Mucosa of rectum (tissue), 2 donors: ENCODE measurements around the gene BCORL1.

Experiments
- H3K27ac ChIP-seq, 2 donors: one replicate each; pipeline ENCODE4 v1.7.0; 2013; ENCODE audit warnings: inconsistent platforms in 2 of 2, low read depth in 2 of 2, low read length in 2 of 2
- H3K27me3 ChIP-seq, 2 donors: one replicate each; pipeline ENCODE4 v1.7.0; 2013; ENCODE audit warnings: low read length in 2 of 2; ENCODE audit not compliant: control insufficient read depth in 2 of 2, insufficient read depth in 2 of 2
- H3K36me3 ChIP-seq, 2 donors: one replicate each; pipeline ENCODE4 v1.7.0; 2013; ENCODE audit warnings: low read length in 2 of 2; ENCODE audit not compliant: control insufficient read depth in 2 of 2, insufficient read depth in 2 of 2
- H3K4me1 ChIP-seq, 2 donors: one replicate each; pipeline ENCODE4 v1.7.0; 2013; ENCODE audit warnings: low read length in 2 of 2, mild to moderate bottlenecking in 1 of 2; ENCODE audit not compliant: control insufficient read depth in 2 of 2, insufficient read depth in 2 of 2
- H3K4me3 ChIP-seq, 2 donors: one replicate each; pipeline ENCODE4 v1.7.0; 2013; ENCODE audit warnings: low read length in 2 of 2
- H3K9ac ChIP-seq, 2 donors: one replicate each; pipeline ENCODE4 v1.7.0; 2013; ENCODE audit warnings: low read length in 2 of 2, low read depth in 1 of 2, mild to moderate bottlenecking in 1 of 2
- H3K9me3 ChIP-seq, 2 donors: one replicate each; pipeline ENCODE4 v1.7.0; 2013; ENCODE audit warnings: low read length in 2 of 2; ENCODE audit not compliant: control insufficient read depth in 2 of 2
- donor health status: healthy.
- donor health status: Normal muscosa, but diverticular disease.

BCORL1 gene

GRCh38 chrX:129982300-129983251, at the start of gene BCORL1:
Gene BCORL1 (plus strand): TSS chrX:129982635. CDS start chrX:130005232, 22,597 bp downstream.
- peak within 1 kb of the TSS in 1 of 2 donors; percentile 73 for H3K4me3 ChIP-seq
- peak within 1 kb of the TSS in 1 of 2 donors; percentile 56 for H3K9ac ChIP-seq
- no peaks in the 10 kb centered on the region for H3K27me3 ChIP-seq
- peak within 1 kb of the TSS in 1 of 2 donors; percentile 77 for H3K27ac ChIP-seq
- no peaks in the 10 kb centered on the region for H3K9me3 ChIP-seq
- peaks cover 0 to 5% of the 10 kb centered on the region in 2 donors for H3K4me1 ChIP-seq
- H3K36me3 ChIP-seq, result no peaks in the 10 kb centered on the region

GRCh38 chrX:129932821-129933321, 49.6 kb upstream of the BCORL1 start:
- peak overlapping the region; percentile 33 to 48 for H3K4me3 ChIP-seq
- H3K36me3 ChIP-seq, result no peaks in the 10 kb centered on the region
- H3K9me3 ChIP-seq, result no peaks in the 10 kb centered on the region
- peaks cover 0 to 2% of the 10 kb centered on the region in 2 donors for H3K4me1 ChIP-seq
- peaks cover 0 to 2% of the 10 kb centered on the region in 2 donors for H3K27me3 ChIP-seq
- H3K9ac ChIP-seq, result peak overlapping the region in 1 of 2 donors; percentile 69
- H3K27ac ChIP-seq, result peak overlapping the region in 1 of 2 donors; percentile 38

GRCh38 chrX:129933700-129934099, 48.7 kb upstream of the BCORL1 start:
- Histone ChIP-seq H3K36me3 (no peaks in the 10 kb centered on the region), H3K4me1 (peaks cover 0 to 2% of the 10 kb centered on the region in 2 donors), H3K27ac (no peak overlapping the region), H3K9ac (no peak overlapping the region), H3K9me3 (no peaks in the 10 kb centered on the region), H3K27me3 (peaks cover 0 to 2% of the 10 kb centered on the region in 2 donors), H3K4me3 (no peak overlapping the region)

- H3K27ac ChIP-seq, result no peak overlapping the region
- H3K9me3 ChIP-seq, result no peaks in the 10 kb centered on the region
- H3K9ac ChIP-seq, result no peak overlapping the region
- no peak overlapping the region for H3K4me3 ChIP-seq
- H3K4me1 ChIP-seq, result peaks cover 0 to 2% of the 10 kb centered on the region in 2 donors
- H3K27me3 ChIP-seq, result peaks cover 0 to 2% of the 10 kb centered on the region in 2 donors
- no peaks in the 10 kb centered on the region for H3K36me3 ChIP-seq
These were observed 48.0 kb upstream of the BCORL1 start for GRCh38 chrX:129934461-129934860.

GRCh38 chrX:129934952-129935351, 47.5 kb upstream of the BCORL1 start:
- no peak overlapping the region for H3K27ac ChIP-seq
- no peaks in the 10 kb centered on the region for H3K9me3 ChIP-seq

GRCh38 chrX:129938081-129938480, 44.4 kb upstream of the BCORL1 start:
- Histone ChIP-seq H3K27me3 (peaks cover 0 to 2% of the 10 kb centered on the region in 2 donors), H3K9ac (no peak overlapping the region), H3K4me1 (no peaks in the 10 kb centered on the region)

More at GRCh38 chrX:129934952-129935351, 47.5 kb upstream of the BCORL1 start:
- H3K9ac ChIP-seq, result no peak overlapping the region
- H3K36me3 ChIP-seq, result no peaks in the 10 kb centered on the region
- H3K4me1 ChIP-seq, result peaks cover 0 to 2% of the 10 kb centered on the region in 2 donors
- peaks cover 0 to 2% of the 10 kb centered on the region in 2 donors for H3K27me3 ChIP-seq
- H3K4me3 ChIP-seq, result no peak overlapping the region

GRCh38 chrX:129939986-129940385, 42.4 kb upstream of the BCORL1 start:
- Histone ChIP-seq H3K4me3 (no peak overlapping the region), H3K27ac (no peak overlapping the region), H3K27me3 (peaks cover 0 to 2% of the 10 kb centered on the region in 2 donors), H3K9me3 (no peaks in the 10 kb centered on the region), H3K36me3 (no peaks in the 10 kb centered on the region), H3K9ac (no peak overlapping the region), H3K4me1 (no peaks in the 10 kb centered on the region)

More at GRCh38 chrX:129938081-129938480, 44.4 kb upstream of the BCORL1 start:
- no peak overlapping the region for H3K4me3 ChIP-seq
- H3K27ac ChIP-seq, result no peak overlapping the region
- H3K36me3 ChIP-seq, result no peaks in the 10 kb centered on the region
- no peaks in the 10 kb centered on the region for H3K9me3 ChIP-seq

GRCh38 chrX:129940721-129941120, 41.7 kb upstream of the BCORL1 start:
- Histone ChIP-seq H3K27ac (no peak overlapping the region), H3K9ac (no peak overlapping the region), H3K27me3 (peaks cover 0 to 2% of the 10 kb centered on the region in 2 donors), H3K36me3 (no peaks in the 10 kb centered on the region), H3K4me3 (no peak overlapping the region), H3K9me3 (no peaks in the 10 kb centered on the region), H3K4me1 (no peaks in the 10 kb centered on the region)

GRCh38 chrX:129945131-129945530, 37.3 kb upstream of the BCORL1 start:
- H3K27ac ChIP-seq, result no peak overlapping the region
- H3K4me3 ChIP-seq, result no peak overlapping the region
- H3K9ac ChIP-seq, result no peak overlapping the region
- no peaks in the 10 kb centered on the region for H3K27me3 ChIP-seq
- no peaks in the 10 kb centered on the region for H3K4me1 ChIP-seq
- H3K36me3 ChIP-seq, result no peaks in the 10 kb centered on the region
- no peaks in the 10 kb centered on the region for H3K9me3 ChIP-seq

- Histone ChIP-seq H3K36me3 (no peaks in the 10 kb centered on the region), H3K27me3 (no peaks in the 10 kb centered on the region), H3K27ac (no peak overlapping the region), H3K9me3 (no peaks in the 10 kb centered on the region), H3K4me3 (peak overlapping the region in 1 of 2 donors; percentile 13), H3K4me1 (peaks cover 0 to 4% of the 10 kb centered on the region in 2 donors), H3K9ac (no peak overlapping the region)
These were observed 29.1 kb upstream of the BCORL1 start for GRCh38 chrX:129953334-129953648.
